ENCODE results near the gene IRF8.

IRF8 gene

DNA sequence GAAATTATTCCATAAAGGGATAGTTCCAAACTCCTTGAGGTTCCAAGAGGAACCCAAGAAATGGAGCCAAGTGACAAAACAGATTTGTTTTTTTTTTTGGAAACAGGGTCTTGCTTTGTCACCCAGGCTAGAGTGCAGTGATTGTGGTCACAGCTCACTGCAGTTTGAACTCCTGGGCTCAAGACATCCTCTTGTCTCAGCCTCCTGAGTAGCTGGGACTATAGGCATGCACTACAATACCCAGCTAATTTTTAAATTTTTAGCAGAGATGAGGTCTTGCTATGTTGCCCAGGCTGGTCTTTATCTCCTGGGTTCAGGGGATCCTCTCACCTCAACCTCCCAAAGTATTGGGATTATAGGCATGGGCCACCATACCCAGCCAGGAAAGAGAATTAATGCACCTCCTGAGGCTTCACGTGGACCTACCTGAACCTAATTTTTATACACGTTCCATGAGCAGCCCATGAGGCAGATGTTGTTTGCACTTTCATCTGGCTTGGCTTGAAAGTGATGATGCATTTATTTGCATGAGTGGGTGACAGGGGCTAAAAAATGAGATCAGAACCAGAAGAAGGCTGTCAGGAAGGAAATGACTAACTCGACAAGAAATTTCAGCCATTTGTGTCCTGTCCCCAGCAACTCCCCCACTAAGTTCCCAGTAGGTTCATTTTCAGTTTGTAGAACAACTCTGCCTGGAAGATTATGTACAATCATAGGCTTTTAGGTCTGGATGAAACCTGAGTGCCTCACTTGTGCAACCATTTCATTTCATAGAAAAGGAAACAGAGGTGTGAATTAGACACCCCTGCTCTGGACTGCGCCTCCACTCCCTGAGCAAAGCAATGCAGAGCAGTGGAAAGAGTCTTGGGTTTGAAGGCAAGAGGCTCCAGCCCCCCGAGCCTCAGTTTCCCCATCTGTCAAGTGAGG lies 10.3 kb upstream of the IRF8 start:
- Histone ChIP-seq H3K79me2 (no peaks in the 10 kb centered on the region), H3K36me3 (ENCODE audit: control insufficient read depth, insufficient read depth, low read length) (no peaks in the 10 kb centered on the region), H3K9ac (no peak overlapping the region), H2AFZ (no peak overlapping the region), H3K27me3 (ENCODE audit: control insufficient read depth, insufficient read depth, low read length) (no peaks in the 10 kb centered on the region), H3K4me2 (ENCODE audit: low read length) (no peak overlapping the region), H3K4me1 (no peaks in the 10 kb centered on the region), H3K27ac (no peak overlapping the region), H3K4me3 (ENCODE audit: low read depth, low read length) (no peak overlapping the region), H3K9me3 (ENCODE audit: control insufficient read depth, low read length) (no peaks in the 10 kb centered on the region)
- TF ChIP-seq, protein P1, sequence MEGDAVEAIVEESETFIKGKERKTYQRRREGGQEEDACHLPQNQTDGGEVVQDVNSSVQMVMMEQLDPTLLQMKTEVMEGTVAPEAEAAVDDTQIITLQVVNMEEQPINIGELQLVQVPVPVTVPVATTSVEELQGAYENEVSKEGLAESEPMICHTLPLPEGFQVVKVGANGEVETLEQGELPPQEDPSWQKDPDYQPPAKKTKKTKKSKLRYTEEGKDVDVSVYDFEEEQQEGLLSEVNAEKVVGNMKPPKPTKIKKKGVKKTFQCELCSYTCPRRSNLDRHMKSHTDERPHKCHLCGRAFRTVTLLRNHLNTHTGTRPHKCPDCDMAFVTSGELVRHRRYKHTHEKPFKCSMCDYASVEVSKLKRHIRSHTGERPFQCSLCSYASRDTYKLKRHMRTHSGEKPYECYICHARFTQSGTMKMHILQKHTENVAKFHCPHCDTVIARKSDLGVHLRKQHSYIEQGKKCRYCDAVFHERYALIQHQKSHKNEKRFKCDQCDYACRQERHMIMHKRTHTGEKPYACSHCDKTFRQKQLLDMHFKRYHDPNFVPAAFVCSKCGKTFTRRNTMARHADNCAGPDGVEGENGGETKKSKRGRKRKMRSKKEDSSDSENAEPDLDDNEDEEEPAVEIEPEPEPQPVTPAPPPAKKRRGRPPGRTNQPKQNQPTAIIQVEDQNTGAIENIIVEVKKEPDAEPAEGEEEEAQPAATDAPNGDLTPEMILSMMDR (IDR thresholded peaks at IDR 0.05), result no peak

DNA sequence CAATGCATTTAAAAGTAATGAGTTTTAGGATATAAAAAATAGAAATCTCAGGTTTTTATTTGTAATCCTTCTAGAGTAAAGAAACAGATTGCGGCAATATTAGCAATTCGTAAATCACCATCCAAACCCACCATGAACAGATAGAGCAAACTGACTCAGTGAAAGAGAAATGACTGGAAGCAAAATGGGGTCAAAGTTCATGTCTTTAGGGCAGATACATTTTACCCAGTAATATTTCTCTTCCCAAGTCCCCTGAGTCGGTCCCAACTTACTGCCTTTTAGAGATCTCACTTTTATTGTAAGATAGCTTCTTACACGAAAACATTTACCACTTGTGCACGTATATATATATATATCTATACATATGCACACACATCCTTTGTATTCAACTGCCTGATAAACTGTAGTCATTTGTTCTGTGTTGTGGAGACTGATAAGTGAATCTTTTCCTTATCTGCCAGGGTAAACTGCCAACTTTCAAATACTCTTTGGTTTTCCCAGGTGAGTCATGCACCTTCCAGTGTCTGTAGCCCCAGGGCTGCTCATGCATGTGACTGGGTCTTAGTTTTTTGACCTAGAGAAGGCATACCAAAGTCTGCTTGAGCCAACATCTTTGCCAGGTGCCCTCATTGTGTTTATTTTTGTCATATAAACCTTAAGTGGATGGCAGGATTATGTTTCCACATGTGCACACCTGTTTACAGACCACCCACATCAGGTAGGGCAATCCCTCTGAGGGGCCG lies 7.8 kb upstream of the IRF8 start:
- TF ChIP-seq, protein P1 (IDR thresholded peaks at IDR 0.05), result no peak
- Histone ChIP-seq H3K36me3 (ENCODE audit: control insufficient read depth, insufficient read depth, low read length) (no peaks in the 10 kb centered on the region), H3K9ac (no peak overlapping the region), H3K9me3 (ENCODE audit: control insufficient read depth, low read length) (no peaks in the 10 kb centered on the region), H3K4me2 (ENCODE audit: low read length) (no peak overlapping the region), H3K79me2 (no peaks in the 10 kb centered on the region), H3K4me1 (no peaks in the 10 kb centered on the region), H3K4me3 (ENCODE audit: low read depth, low read length) (no peak overlapping the region), H2AFZ (no peak overlapping the region), H3K27me3 (ENCODE audit: control insufficient read depth, insufficient read depth, low read length) (no peaks in the 10 kb centered on the region), H3K27ac (no peak overlapping the region)

DNA sequence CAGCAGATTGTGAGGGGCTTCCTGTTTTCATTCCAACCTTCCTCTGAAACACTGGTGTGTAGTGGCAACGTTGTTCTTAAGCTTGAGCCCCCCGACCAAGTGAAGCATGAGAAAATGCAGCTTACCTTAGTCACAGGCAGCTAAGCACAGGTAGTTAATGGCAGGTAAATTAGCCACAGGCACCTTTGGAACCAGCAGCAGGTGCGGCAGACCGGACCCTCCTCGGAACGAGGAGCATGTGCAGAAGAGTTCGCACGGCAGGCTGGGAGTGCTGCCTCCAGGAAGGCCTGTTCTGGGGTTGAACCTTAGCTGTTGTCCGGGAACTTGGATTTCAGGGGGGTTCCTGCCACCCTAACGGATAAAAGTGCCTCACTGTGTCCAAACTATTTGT lies 7.2 kb upstream of the IRF8 start:
- TF ChIP-seq, protein P1 (IDR thresholded peaks at IDR 0.05), result no peak
- H3K79me2 ChIP-seq, result no peaks in the 10 kb centered on the region
- no peaks in the 10 kb centered on the region for H3K36me3 ChIP-seq (ENCODE audit: control insufficient read depth, insufficient read depth, low read length)
- no peak overlapping the region for H3K4me2 ChIP-seq (ENCODE audit: low read length)
- no peak overlapping the region for H3K9ac ChIP-seq
- no peaks in the 10 kb centered on the region for H3K27me3 ChIP-seq (ENCODE audit: control insufficient read depth, insufficient read depth, low read length)
- no peak overlapping the region for H3K27ac ChIP-seq
- H2AFZ ChIP-seq, result no peak overlapping the region
- H3K4me1 ChIP-seq, result no peaks in the 10 kb centered on the region
- H3K4me3 ChIP-seq (ENCODE audit: low read depth, low read length), result no peak overlapping the region
- H3K9me3 ChIP-seq (ENCODE audit: control insufficient read depth, low read length), result no peaks in the 10 kb centered on the region

DNA sequence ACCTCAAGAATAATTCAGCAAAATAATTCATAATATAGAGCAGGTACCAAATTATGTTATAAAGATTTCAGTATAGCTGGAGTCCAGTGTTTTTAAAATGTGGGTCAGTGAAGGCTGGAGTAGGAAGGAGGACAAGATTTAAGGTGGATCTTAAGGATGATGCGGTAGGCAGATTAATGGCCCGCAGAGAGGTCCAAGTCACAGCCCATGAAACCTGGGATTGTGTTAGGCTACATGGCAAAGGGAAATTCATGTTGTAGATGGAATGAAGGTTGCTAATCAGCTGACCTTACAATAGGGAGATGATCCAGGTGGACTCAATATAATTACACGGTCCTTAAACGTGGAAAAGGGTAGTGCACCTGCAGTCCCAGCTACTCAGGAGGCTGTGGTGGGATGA lies 6.2 kb upstream of the IRF8 start:
- TF ChIP-seq, protein P1 (IDR thresholded peaks at IDR 0.05), result no peak
- Histone ChIP-seq H3K27ac (no peak overlapping the region), H3K27me3 (ENCODE audit: control insufficient read depth, insufficient read depth, low read length) (no peaks in the 10 kb centered on the region), H3K4me1 (no peaks in the 10 kb centered on the region), H3K9ac (no peak overlapping the region), H3K9me3 (ENCODE audit: control insufficient read depth, low read length) (no peaks in the 10 kb centered on the region), H3K79me2 (no peaks in the 10 kb centered on the region), H3K4me2 (ENCODE audit: low read length) (no peak overlapping the region), H3K36me3 (ENCODE audit: control insufficient read depth, insufficient read depth, low read length) (no peaks in the 10 kb centered on the region), H2AFZ (no peak overlapping the region), H3K4me3 (ENCODE audit: low read depth, low read length) (no peak overlapping the region)

All from parathyroid adenoma (tissue), 2 donors.